Activated B cell treated with CpG ODN at 0.5 μM for 24 hours (primary cell): ENCODE results near the gene ANHX. TPM values are rescaled to one million over a fixed set of nuclear protein-coding genes. Genes with fewer than 3 reads are reported as not detected.

Source experiments
- ATAC-seq: fragments of 200-7000 bp; cut with Tn5 transposase; one replicate; pipeline ENCODE4 v1.10.0; 2021; ENCODE audit warnings: low read depth, mild to moderate bottlenecking, moderate library complexity
- CTCF ChIA-PET: fragments of 350-600 bp; sonication (Branson Sonifier 250); formaldehyde crosslinking; loops from one replicate; lab custom pipeline; 2021; ENCODE audit warnings: antibody characterized with exemption; lab: Charles Lee
- POLR2A ChIA-PET: fragments of 350-600 bp; sonication (Branson Sonifier 250); formaldehyde crosslinking; loops from one replicate; lab custom pipeline; 2021; ENCODE audit warnings: antibody characterized with exemption; lab: Charles Lee
- DNase-seq: peaks from one replicate; pipeline ENCODE4 v3.0.0; 2022
- H3K27ac Mint-ChIP-seq: one replicate; pipeline ENCODE4 v1.8.0; 2020; ENCODE audit warnings: mixed read lengths
- H3K27me3 Mint-ChIP-seq: one replicate; pipeline ENCODE4 v1.8.0; 2021; ENCODE audit warnings: mixed read lengths
- H3K36me3 Mint-ChIP-seq: one replicate; pipeline ENCODE4 v1.8.0; 2021; ENCODE audit warnings: low read depth, mixed read lengths
- H3K4me1 Mint-ChIP-seq: one replicate; pipeline ENCODE4 v1.8.0; 2021; ENCODE audit warnings: mixed read lengths
- H3K4me3 Mint-ChIP-seq: one replicate; pipeline ENCODE4 v1.8.0; 2020; ENCODE audit warnings: mild to moderate bottlenecking, mixed read lengths
- H3K9me3 Mint-ChIP-seq: one replicate; pipeline ENCODE4 v1.8.0; 2020; ENCODE audit warnings: mixed read lengths
- intact Hi-C: fragments of 100-400 bp; cut with micrococcal nuclease; formaldehyde crosslinking; loops from one replicate; pipeline ENCODE4 v1.15.1; 2024
- total RNA-seq: library from RNA; stranded (reverse); gene quantifications from 2 replicates; pipeline ENCODE4 v1.2.3, GENCODE V29; 2022
- TF ChIP-seq, protein P1 (sequence below): fragments of 200-600 bp; IDR thresholded peaks from one replicate; pipeline ENCODE4 v1.8.0; 2022; ENCODE audit warnings: antibody characterized with exemption, mild to moderate bottlenecking

Gene ANHX
- total RNA-seq, 1 donor from 2014 or later: not detected

DNA sequence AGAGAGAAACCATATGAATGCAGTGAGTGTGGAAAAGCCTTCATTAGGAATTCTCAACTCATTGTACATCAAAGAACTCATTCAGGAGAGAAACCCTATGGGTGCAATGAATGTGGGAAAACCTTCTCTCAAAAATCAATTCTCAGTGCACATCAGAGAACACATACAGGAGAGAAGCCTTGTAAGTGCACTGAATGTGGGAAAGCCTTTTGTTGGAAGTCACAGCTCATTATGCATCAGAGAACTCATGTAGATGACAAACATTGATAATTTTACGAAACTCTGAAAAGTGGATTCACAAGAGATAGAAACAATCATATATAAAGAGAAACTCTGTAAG lies 31.4 kb downstream of the ANHX start:
- Mint-ChIP-seq H3K9me3 (peaks cover 41% of the 10 kb centered on the region), H3K27me3 (no peaks in the 10 kb centered on the region), H3K27ac (no peak overlapping the region), H3K4me1 (no peaks in the 10 kb centered on the region), H3K36me3 (peaks cover 68% of the 10 kb centered on the region), H3K4me3 (no peak overlapping the region)
- CTCF ChIA-PET: no interaction called here
- DNase-seq (no peak), ATAC-seq (no peak)
- POLR2A ChIA-PET: no interaction called here
- TF ChIP-seq, protein P1, sequence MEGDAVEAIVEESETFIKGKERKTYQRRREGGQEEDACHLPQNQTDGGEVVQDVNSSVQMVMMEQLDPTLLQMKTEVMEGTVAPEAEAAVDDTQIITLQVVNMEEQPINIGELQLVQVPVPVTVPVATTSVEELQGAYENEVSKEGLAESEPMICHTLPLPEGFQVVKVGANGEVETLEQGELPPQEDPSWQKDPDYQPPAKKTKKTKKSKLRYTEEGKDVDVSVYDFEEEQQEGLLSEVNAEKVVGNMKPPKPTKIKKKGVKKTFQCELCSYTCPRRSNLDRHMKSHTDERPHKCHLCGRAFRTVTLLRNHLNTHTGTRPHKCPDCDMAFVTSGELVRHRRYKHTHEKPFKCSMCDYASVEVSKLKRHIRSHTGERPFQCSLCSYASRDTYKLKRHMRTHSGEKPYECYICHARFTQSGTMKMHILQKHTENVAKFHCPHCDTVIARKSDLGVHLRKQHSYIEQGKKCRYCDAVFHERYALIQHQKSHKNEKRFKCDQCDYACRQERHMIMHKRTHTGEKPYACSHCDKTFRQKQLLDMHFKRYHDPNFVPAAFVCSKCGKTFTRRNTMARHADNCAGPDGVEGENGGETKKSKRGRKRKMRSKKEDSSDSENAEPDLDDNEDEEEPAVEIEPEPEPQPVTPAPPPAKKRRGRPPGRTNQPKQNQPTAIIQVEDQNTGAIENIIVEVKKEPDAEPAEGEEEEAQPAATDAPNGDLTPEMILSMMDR: no peak
- intact Hi-C loops: no loop called here

DNA sequence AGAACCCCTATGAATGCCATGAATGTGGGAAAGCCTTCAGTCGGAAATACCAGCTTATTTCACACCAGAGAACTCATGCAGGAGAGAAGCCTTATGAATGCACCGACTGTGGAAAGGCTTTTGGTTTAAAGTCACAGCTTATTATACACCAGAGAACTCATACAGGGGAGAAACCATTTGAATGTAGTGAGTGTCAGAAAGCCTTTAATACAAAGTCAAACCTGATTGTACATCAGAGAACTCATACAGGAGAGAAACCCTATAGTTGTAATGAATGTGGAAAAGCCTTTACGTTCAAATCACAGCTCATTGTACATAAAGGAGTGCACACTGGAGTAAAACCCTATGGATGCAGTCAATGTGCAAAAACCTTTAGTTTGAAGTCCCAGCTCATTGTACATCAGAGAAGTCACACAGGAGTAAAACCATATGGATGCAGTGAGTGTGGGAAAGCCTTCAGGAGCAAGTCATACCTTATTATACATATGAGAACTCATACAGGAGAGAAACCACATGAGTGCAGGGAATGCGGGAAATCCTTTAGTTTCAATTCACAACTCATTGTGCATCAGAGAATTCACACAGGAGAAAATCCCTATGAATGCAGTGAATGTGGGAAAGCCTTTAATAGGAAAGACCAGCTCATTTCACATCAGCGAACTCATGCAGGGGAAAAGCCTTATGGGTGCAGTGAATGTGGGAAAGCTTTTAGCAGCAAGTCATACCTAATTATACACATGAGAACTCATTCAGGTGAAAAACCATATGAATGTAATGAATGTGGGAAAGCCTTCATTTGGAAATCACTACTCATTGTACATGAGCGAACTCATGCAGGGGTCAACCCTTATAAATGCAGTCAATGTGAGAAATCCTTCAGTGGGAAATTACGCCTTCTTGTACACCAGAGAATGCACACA lies 32.1 kb downstream of the ANHX start:
- intact Hi-C loops: no loop called here
- H3K27me3 Mint-ChIP-seq: no peaks in the 10 kb centered on the region
- ChIA-PET POLR2A (interaction anchor here (1.1 kb wide), 1 partner anchor 74 kb away, joined by 3 read pairs; the partner anchor contains the start of genes ZNF10 and ZNF891), CTCF (no interaction called here)
- ATAC-seq: no peak
- H3K9me3 Mint-ChIP-seq: peaks cover 40% of the 10 kb centered on the region
- H3K4me3 Mint-ChIP-seq: no peak overlapping the region
- peaks cover 71% of the 10 kb centered on the region for H3K36me3 Mint-ChIP-seq
- no peaks in the 10 kb centered on the region for H3K4me1 Mint-ChIP-seq
- H3K27ac Mint-ChIP-seq: no peak overlapping the region
- TF ChIP-seq, protein P1: no peak
- DNase-seq: no peak

DNA sequence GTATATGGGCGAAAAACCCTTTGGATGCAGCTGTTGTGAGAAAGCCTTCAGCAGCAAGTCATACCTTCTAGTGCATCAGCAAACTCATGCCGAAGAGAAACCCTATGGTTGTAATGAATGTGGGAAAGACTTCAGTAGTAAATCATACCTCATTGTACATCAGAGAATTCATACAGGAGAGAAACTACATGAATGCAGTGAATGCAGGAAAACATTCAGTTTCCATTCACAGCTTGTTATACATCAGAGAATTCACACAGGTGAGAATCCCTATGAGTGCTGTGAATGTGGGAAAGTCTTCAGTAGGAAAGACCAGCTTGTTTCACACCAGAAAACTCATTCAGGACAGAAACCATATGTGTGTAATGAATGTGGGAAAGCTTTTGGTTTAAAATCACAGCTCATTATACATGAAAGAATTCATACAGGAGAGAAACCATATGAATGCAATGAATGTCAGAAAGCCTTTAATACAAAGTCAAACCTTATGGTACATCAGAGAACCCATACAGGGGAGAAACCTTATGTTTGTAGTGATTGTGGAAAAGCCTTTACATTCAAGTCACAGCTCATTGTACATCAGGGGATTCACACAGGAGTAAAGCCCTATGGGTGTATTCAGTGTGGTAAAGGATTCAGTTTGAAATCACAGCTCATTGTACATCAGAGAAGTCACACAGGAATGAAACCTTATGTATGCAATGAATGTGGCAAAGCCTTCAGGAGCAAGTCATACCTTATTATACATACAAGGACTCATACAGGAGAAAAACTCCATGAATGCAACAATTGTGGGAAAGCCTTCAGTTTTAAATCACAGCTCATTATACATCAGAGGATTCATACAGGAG lies 33.0 kb downstream of the ANHX start:
- Mint-ChIP-seq H3K9me3 (peaks cover 38% of the 10 kb centered on the region), H3K27me3 (no peaks in the 10 kb centered on the region), H3K27ac (no peak overlapping the region), H3K4me3 (no peak overlapping the region), H3K36me3 (peaks cover 71% of the 10 kb centered on the region), H3K4me1 (no peaks in the 10 kb centered on the region)
- ChIA-PET POLR2A (interaction anchor here (0.6 to 1.1 kb wide), 3 partner anchors 22 to 202 kb away, joined by 3 to 11 read pairs (median 4); partner anchors contain the start of genes ZNF10, ZNF268 and ZNF891), CTCF (no interaction called here)
- TF ChIP-seq, protein P1: no peak
- DNase-seq: no peak
- ATAC-seq: no peak
- intact Hi-C loops: no loop called here

DNA sequence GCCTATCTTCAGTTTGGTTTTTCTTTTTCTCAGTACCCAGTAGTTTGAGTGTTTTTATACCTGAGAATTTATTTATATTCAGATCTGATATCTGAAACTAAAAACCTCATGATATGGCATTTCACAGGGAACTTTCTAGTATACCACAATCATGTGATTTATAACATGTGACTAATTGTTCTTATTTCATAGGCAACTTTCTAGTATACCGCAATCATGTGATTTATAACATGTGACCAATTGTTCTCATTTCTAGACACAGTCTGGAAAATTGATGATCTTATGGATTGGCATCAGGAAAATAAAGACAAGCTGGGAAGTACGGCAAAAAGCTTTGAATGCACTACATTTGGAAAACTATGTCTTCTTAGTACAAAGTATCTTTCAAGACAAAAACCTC lies 33.8 kb downstream of the ANHX start:
- Mint-ChIP-seq H3K27ac (no peak overlapping the region), H3K27me3 (no peaks in the 10 kb centered on the region), H3K4me3 (no peak overlapping the region), H3K4me1 (no peaks in the 10 kb centered on the region), H3K36me3 (peaks cover 68% of the 10 kb centered on the region), H3K9me3 (peaks cover 38% of the 10 kb centered on the region)
- ATAC-seq (no peak), DNase-seq (no peak)
- TF ChIP-seq, protein P1: no peak
- CTCF ChIA-PET: no interaction called here
- intact Hi-C loops: no loop called here
- POLR2A ChIA-PET: interaction anchor here (0.6 kb wide), 1 partner anchor 201 kb away, joined by 11 read pairs; no protein-coding TSS in a partner anchor

DNA sequence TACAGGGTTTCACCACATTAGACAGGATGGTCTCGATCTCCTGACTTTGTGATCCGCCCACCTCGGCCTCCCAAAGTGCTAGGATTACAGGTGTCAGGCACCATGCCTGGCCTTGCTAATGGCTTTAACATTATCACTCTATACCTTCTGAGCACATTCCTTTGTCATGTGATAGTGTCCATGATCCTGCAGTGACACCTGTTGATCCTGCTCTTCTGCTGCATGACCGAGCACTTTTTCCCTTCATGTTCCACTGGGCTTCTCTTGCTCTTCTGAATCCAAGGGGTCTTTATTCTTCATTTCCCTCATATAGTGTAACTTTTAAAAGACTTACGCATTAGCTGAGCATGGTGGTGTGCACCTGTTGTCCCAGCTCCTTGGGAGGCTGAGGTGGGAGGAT lies 42.8 kb downstream of the ANHX start:
- TF ChIP-seq, protein P1: no peak
- DNase-seq (no peak), ATAC-seq (no peak)
- Mint-ChIP-seq H3K27ac (no peak overlapping the region), H3K4me3 (no peak overlapping the region), H3K9me3 (peaks cover 52% of the 10 kb centered on the region), H3K36me3 (peaks cover 87% of the 10 kb centered on the region), H3K27me3 (no peaks in the 10 kb centered on the region), H3K4me1 (no peaks in the 10 kb centered on the region)
- ChIA-PET POLR2A (no interaction called here), CTCF (no interaction called here)
- intact Hi-C loops: no loop called here
